HepG2 (cell line): Measurements from ENCODE around the gene ARHGAP9. TPM values are rescaled to one million over a fixed set of nuclear protein-coding genes. Genes with fewer than 3 reads are reported as not detected.

Source experiments
- CCDC6 ChIP-seq: sonication (generic); formaldehyde crosslinking; IDR thresholded peaks from 2 replicates; pipeline ENCODE4 v1.8.1; 2022; ENCODE audit warnings: mild to moderate bottlenecking, missing genetic modification reagents, moderate library complexity
- CSRNP2 ChIP-seq: sonication (generic); formaldehyde crosslinking; conservative IDR thresholded peaks from 2 replicates; pipeline ENCODE4 v1.8.0; 2022; ENCODE audit warnings: low read depth, missing genetic modification reagents
- HNRNPUL1 ChIP-seq: fragments of 200-400 bp; formaldehyde crosslinking; IDR thresholded peaks from 2 replicates; pipeline ENCODE4 v1.6.1; 2017; ENCODE audit warnings: low read depth, mild to moderate bottlenecking, low read length, moderate library complexity
- IKZF1 ChIP-seq: fragments of 450-650 bp; IDR thresholded peaks from 2 replicates; pipeline ENCODE4 v1.7.1; 2016
- JARID2 ChIP-seq: sonication (generic); formaldehyde crosslinking; IDR thresholded peaks from 2 replicates; pipeline ENCODE4 v1.8.1; 2023; ENCODE audit warnings: missing genetic modification reagents, inconsistent platforms; ENCODE audit not compliant: insufficient replicate concordance
- KLF13 ChIP-seq: sonication (generic); formaldehyde crosslinking; IDR thresholded peaks from 2 replicates; pipeline ENCODE4 v1.4.0; 2020; ENCODE audit warnings: mild to moderate bottlenecking, missing genetic modification reagents
- MIER2 ChIP-seq: IDR thresholded peaks from 2 replicates; pipeline ENCODE4 v1.6.1; 2016; ENCODE audit warnings: missing biosample characterization, missing genetic modification reagents
- MLX ChIP-seq: IDR thresholded peaks from 2 replicates; pipeline ENCODE4 v1.6.1; 2016
- NFE2L1 ChIP-seq: sonication (generic); formaldehyde crosslinking; IDR thresholded peaks from 2 replicates; pipeline ENCODE4 v1.4.0; 2020; ENCODE audit warnings: missing genetic modification reagents, mild to moderate bottlenecking, borderline replicate concordance
- RARA ChIP-seq: IDR thresholded peaks from 2 replicates; pipeline ENCODE4 v1.6.1; 2016; ENCODE audit warnings: missing genetic modification reagents, missing compliant biosample characterization
- RNF219 ChIP-seq: sonication (generic); formaldehyde crosslinking; IDR thresholded peaks from 2 replicates; pipeline ENCODE4 v1.5.0; 2020; ENCODE audit warnings: mild to moderate bottlenecking, missing genetic modification reagents
- SALL1 ChIP-seq: sonication (generic); formaldehyde crosslinking; IDR thresholded peaks from 2 replicates; pipeline ENCODE4 v1.8.0; 2022; ENCODE audit warnings: mild to moderate bottlenecking, missing genetic modification reagents
- SYNCRIP ChIP-seq: fragments of 200-400 bp; formaldehyde crosslinking; IDR thresholded peaks from 2 replicates; pipeline ENCODE4 v1.6.1; 2018; ENCODE audit warnings: mild to moderate bottlenecking, low read depth, low read length; ENCODE audit not compliant: insufficient read depth
- TBL1XR1 ChIP-seq: fragments of 150-350 bp; IDR thresholded peaks from 2 replicates; pipeline ENCODE4 v1.6.1; 2014; ENCODE audit warnings: borderline replicate concordance, low read length; ENCODE audit not compliant: partially characterized antibody
- ZFP62 ChIP-seq: sonication (generic); formaldehyde crosslinking; IDR thresholded peaks from 2 replicates; pipeline ENCODE4 v1.4.0; 2020; ENCODE audit warnings: missing genetic modification reagents
- ZNF33B ChIP-seq: sonication (generic); formaldehyde crosslinking; IDR thresholded peaks from 2 replicates; pipeline ENCODE4 v1.5.1; 2020; ENCODE audit warnings: mild to moderate bottlenecking, missing genetic modification reagents
- ZNF446 ChIP-seq: sonication (generic); formaldehyde crosslinking; IDR thresholded peaks from 2 replicates; pipeline ENCODE4 v1.5.0; 2020; ENCODE audit warnings: mild to moderate bottlenecking, missing genetic modification reagents
- ZNF549 ChIP-seq: sonication (generic); formaldehyde crosslinking; IDR thresholded peaks from 2 replicates; pipeline ENCODE4 v1.5.0; 2020; ENCODE audit warnings: missing genetic modification reagents
- ZNF564 ChIP-seq: sonication (generic); formaldehyde crosslinking; IDR thresholded peaks from 2 replicates; pipeline ENCODE4 v1.8.1; 2023; ENCODE audit warnings: mild to moderate bottlenecking, missing genetic modification reagents
- ZNF784 ChIP-seq: sonication (generic); formaldehyde crosslinking; IDR thresholded peaks from 2 replicates; pipeline ENCODE4 v1.5.1; 2020; ENCODE audit warnings: missing genetic modification reagents, mild to moderate bottlenecking, borderline replicate concordance
- polyA plus RNA-seq, 8 experiments: library from polyadenylated mRNA; depleted of rRNA in 3 of 8; stranded (reverse) in 7 of 8; unstranded in 1 of 8; fragments of >200 nt; fragmentation: Illumina TruSeq in 4 of 8; extraction: Trizol in 4 of 8; gene quantifications; 2 replicates each; pipeline versions ENCODE4 v1.2.1 to v1.2.3, GENCODE V29; 2011 to 2016; ENCODE audit warnings: low read depth in 4 of 8, missing spikeins in 1 of 8, mixed read lengths in 1 of 8; ENCODE audit not compliant: insufficient read depth in 1 of 8
- total RNA-seq, 5 experiments: library from RNA; depleted of rRNA; stranded (reverse); fragments of >200 nt; fragmentation: Illumina TruSeq; extraction: Trizol; gene quantifications; 2 replicates each; pipeline ENCODE4 v1.2.3, GENCODE V29; 2016; ENCODE audit warnings: low read depth in 1 of 5
- TF ChIP-seq, protein P1 (sequence below): sonication (generic); formaldehyde crosslinking; IDR thresholded peaks from 2 replicates; pipeline ENCODE4 v1.4.0; 2020; ENCODE audit warnings: missing genetic modification reagents
- TF ChIP-seq, protein P2 (sequence below): sonication (generic); formaldehyde crosslinking; IDR thresholded peaks from 2 replicates; pipeline ENCODE4 v1.5.1; 2020; ENCODE audit warnings: missing genetic modification reagents, mild to moderate bottlenecking, borderline replicate concordance

ARHGAP9 gene
- total and polyA plus RNA-seq, 2 of the 13 experiments (the other 11 are each of a cell fraction or from before 2014, with no cell fraction given): 0.18 to 1.2 TPM

- TF ChIP-seq RNF219: no peak
- no peak for TF ChIP-seq IKZF1
- TF ChIP-seq, protein P1, sequence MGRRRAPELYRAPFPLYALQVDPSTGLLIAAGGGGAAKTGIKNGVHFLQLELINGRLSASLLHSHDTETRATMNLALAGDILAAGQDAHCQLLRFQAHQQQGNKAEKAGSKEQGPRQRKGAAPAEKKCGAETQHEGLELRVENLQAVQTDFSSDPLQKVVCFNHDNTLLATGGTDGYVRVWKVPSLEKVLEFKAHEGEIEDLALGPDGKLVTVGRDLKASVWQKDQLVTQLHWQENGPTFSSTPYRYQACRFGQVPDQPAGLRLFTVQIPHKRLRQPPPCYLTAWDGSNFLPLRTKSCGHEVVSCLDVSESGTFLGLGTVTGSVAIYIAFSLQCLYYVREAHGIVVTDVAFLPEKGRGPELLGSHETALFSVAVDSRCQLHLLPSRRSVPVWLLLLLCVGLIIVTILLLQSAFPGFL (CRISPR knock-in tag): no peak
- TF ChIP-seq KLF13 (CRISPR knock-in tag): no peak
- TF ChIP-seq, protein P2, sequence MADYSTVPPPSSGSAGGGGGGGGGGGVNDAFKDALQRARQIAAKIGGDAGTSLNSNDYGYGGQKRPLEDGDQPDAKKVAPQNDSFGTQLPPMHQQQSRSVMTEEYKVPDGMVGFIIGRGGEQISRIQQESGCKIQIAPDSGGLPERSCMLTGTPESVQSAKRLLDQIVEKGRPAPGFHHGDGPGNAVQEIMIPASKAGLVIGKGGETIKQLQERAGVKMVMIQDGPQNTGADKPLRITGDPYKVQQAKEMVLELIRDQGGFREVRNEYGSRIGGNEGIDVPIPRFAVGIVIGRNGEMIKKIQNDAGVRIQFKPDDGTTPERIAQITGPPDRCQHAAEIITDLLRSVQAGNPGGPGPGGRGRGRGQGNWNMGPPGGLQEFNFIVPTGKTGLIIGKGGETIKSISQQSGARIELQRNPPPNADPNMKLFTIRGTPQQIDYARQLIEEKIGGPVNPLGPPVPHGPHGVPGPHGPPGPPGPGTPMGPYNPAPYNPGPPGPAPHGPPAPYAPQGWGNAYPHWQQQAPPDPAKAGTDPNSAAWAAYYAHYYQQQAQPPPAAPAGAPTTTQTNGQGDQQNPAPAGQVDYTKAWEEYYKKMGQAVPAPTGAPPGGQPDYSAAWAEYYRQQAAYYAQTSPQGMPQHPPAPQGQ (CRISPR knock-in tag): no peak
- no peak for TF ChIP-seq CSRNP2
- 0 out of 2 replicates have a peak, but pooled peaks have one; percentile 17 for TF ChIP-seq ZNF33B (CRISPR knock-in tag)
- no peak for TF ChIP-seq ZNF784
- no peak for TF ChIP-seq HNRNPUL1
- no peak for TF ChIP-seq MLX (CRISPR knock-in tag)
- TF ChIP-seq NFE2L1 (CRISPR knock-in tag): no peak
- TF ChIP-seq JARID2 (CRISPR knock-in tag): no peak
- TF ChIP-seq CCDC6: no peak
- no peak for TF ChIP-seq MIER2 (CRISPR knock-in tag)
- TF ChIP-seq ZNF446 (CRISPR knock-in tag): no peak
- TF ChIP-seq RARA: no peak
- TF ChIP-seq ZFP62 (CRISPR knock-in tag): no peak
- no peak for TF ChIP-seq ZNF549
- no peak for TF ChIP-seq SYNCRIP
- no peak for TF ChIP-seq SALL1 (CRISPR knock-in tag)
- TF ChIP-seq ZNF564 (CRISPR knock-in tag): no peak
- TF ChIP-seq TBL1XR1: no peak
Measured at GRCh38 chr12:57518920-57519795, 39.5 kb upstream of the ARHGAP9 start (continued).
